IMR-90 (cell line): ENCODE results near the gene DIP2B. TPM values are rescaled to one million over a fixed set of nuclear protein-coding genes. Genes with fewer than 3 reads are reported as not detected.

Experiments
- ATAC-seq: fragments of 200-7000 bp; cut with Tn5 transposase; 2 replicates; pipeline ENCODE4 v1.9.1; 2020; ENCODE audit warnings: low read depth, mild to moderate bottlenecking, moderate library complexity
- BruUV-seq: library from RNA; stranded (reverse); fragments of 400-500 nt; replicated peaks from 2 replicates; lab custom pipeline; 2021; lab: Mats Ljungman, UMichigan
- CTCF ChIA-PET: fragments of 300-600 bp; formaldehyde crosslinking; extraction: SDS; loops from one replicate; lab custom pipeline; 2021; ENCODE audit warnings: antibody characterized with exemption; lab: Yijun Ruan, JAX
- POLR2A ChIA-PET: fragments of 300-600 bp; sonication (Branson Sonifier 250); formaldehyde crosslinking; loops from one replicate; lab custom pipeline; 2022; ENCODE audit warnings: antibody characterized with exemption; ENCODE audit not compliant: unreplicated experiment; lab: Charles Lee
- DNase-seq: peaks from one replicate; pipeline ENCODE4 v3.0.0; 2013
- H2AFZ ChIP-seq: replicated peaks from 2 replicates; pipeline ENCODE3; 2013; ENCODE audit warnings: low read length, mild to moderate bottlenecking; ENCODE audit not compliant: poor library complexity
- H2AK5ac ChIP-seq: 2 replicates; pipeline ENCODE4 v1.6.1; 2013; ENCODE audit warnings: low read depth, low read length, inconsistent platforms
- H2AK9ac ChIP-seq: replicated peaks from 2 replicates; pipeline ENCODE3; 2013; ENCODE audit warnings: mild to moderate bottlenecking, low read depth, low read length, moderate library complexity; ENCODE audit not compliant: poor library complexity
- H2BK120ac ChIP-seq: 2 replicates; pipeline ENCODE4 v1.6.1; 2013; ENCODE audit warnings: low read depth, low read length, inconsistent platforms
- H2BK15ac ChIP-seq: 3 replicates; pipeline ENCODE4 v1.6.1; 2013; ENCODE audit warnings: low read depth, low read length, inconsistent platforms
- H2BK20ac ChIP-seq: 2 replicates; pipeline ENCODE4 v1.6.1; 2013; ENCODE audit warnings: low read depth, mild to moderate bottlenecking, inconsistent platforms, low read length, moderate library complexity
- H2BK5ac ChIP-seq: 2 replicates; pipeline ENCODE4 v1.6.1; 2013; ENCODE audit warnings: mild to moderate bottlenecking, low read depth, low read length, inconsistent platforms; ENCODE audit not compliant: poor library complexity, severe bottlenecking
- H3K14ac ChIP-seq: replicated peaks from 2 replicates; pipeline ENCODE4 v1.6.1; 2013; ENCODE audit warnings: low read depth, low read length, inconsistent platforms
- H3K18ac ChIP-seq: 2 replicates; pipeline ENCODE4 v1.6.1; 2013; ENCODE audit warnings: low read depth, low read length, control low read depth
- H3K23ac ChIP-seq: 2 replicates; pipeline ENCODE4 v1.6.1; 2013; ENCODE audit warnings: low read depth, low read length, inconsistent platforms
- H3K27ac ChIP-seq: 2 replicates; pipeline ENCODE4 v1.5.1; 2013; ENCODE audit warnings: mild to moderate bottlenecking, control low read depth, low read length; ENCODE audit not compliant: insufficient read depth
- H3K27me3 ChIP-seq: 2 replicates; pipeline ENCODE4 v1.6.1; 2013; ENCODE audit warnings: low read length; ENCODE audit not compliant: control insufficient read depth, insufficient read depth
- H3K36me3 ChIP-seq: 2 replicates; pipeline ENCODE4 v1.6.1; 2013; ENCODE audit warnings: low read length, mixed read lengths; ENCODE audit not compliant: control insufficient read depth, insufficient read depth
- H3K4ac ChIP-seq: 2 replicates; pipeline ENCODE4 v1.6.1; 2013; ENCODE audit warnings: low read depth, low read length, inconsistent platforms
- H3K4me1 ChIP-seq: 2 replicates; pipeline ENCODE4 v1.6.1; 2013; ENCODE audit warnings: low read length, mixed read lengths; ENCODE audit not compliant: control insufficient read depth, insufficient read depth
- H3K4me2 ChIP-seq: 2 replicates; pipeline ENCODE4 v1.6.1; 2013; ENCODE audit warnings: low read depth, mild to moderate bottlenecking, control low read depth, low read length, moderate library complexity
- H3K4me3 ChIP-seq: 2 replicates; pipeline ENCODE4 v1.5.1; 2013; ENCODE audit warnings: low read depth, mild to moderate bottlenecking, control low read depth, low read length, moderate library complexity; ENCODE audit not compliant: insufficient read depth
- H3K56ac ChIP-seq: 2 replicates; pipeline ENCODE4 v1.6.1; 2013; ENCODE audit warnings: low read length, inconsistent platforms; ENCODE audit not compliant: insufficient read depth; ENCODE audit errors: extremely low read depth
- H3K79me1 ChIP-seq, 2 experiments: 2 replicates each; pipeline ENCODE4 v1.6.1; 2013; ENCODE audit warnings: low read length in 2 of 2, inconsistent platforms in 1 of 2, low read depth in 1 of 2
- H3K9ac ChIP-seq: 2 replicates; pipeline ENCODE4 v1.6.1; 2013; ENCODE audit warnings: low read depth, low read length, control low read depth
- H3K9me1 ChIP-seq: 2 replicates; pipeline ENCODE4 v1.6.1; 2013; ENCODE audit warnings: low read length, inconsistent platforms; ENCODE audit not compliant: insufficient read depth
- H3K9me3 ChIP-seq: 2 replicates; pipeline ENCODE4 v1.6.1; 2013; ENCODE audit warnings: low read length; ENCODE audit not compliant: control insufficient read depth, insufficient read depth
- H4K20me1 ChIP-seq: 2 replicates; pipeline ENCODE4 v1.6.1; 2013; ENCODE audit warnings: low read length, inconsistent platforms; ENCODE audit not compliant: insufficient read depth
- H4K5ac ChIP-seq: 2 replicates; pipeline ENCODE4 v1.6.1; 2013; ENCODE audit warnings: mild to moderate bottlenecking, low read depth, low read length, control low read depth
- H4K8ac ChIP-seq, 2 experiments: 2 replicates each; pipeline ENCODE4 v1.6.1; 2013; ENCODE audit warnings: low read depth in 2 of 2, low read length in 2 of 2, control low read depth in 1 of 2, inconsistent platforms in 1 of 2
- H4K91ac ChIP-seq: 2 replicates; pipeline ENCODE4 v1.6.1; 2013; ENCODE audit warnings: low read depth, low read length, inconsistent platforms; ENCODE audit not compliant: insufficient read depth
- BHLHE40 ChIP-seq: fragments of 150-350 bp; IDR thresholded peaks from 2 replicates; pipeline ENCODE4 v1.6.1; 2016; ENCODE audit warnings: mild to moderate bottlenecking, low read depth, low read length
- CEBPB ChIP-seq: IDR thresholded peaks from 2 replicates; pipeline ENCODE4 v1.6.1; 2012; ENCODE audit warnings: low read depth, low read length, improper control_type of control experiment
- CHD1 ChIP-seq: IDR thresholded peaks from 2 replicates; pipeline ENCODE4 v1.6.1; 2012; ENCODE audit warnings: low read depth, low read length, improper control_type of control experiment
- CTCF ChIP-seq: conservative IDR thresholded peaks from 2 replicates; pipeline ENCODE4 v1.5.1; 2012; ENCODE audit warnings: mild to moderate bottlenecking, low read depth, low read length, improper control_type of control experiment
- ELK1 ChIP-seq: fragments of 150-350 bp; IDR thresholded peaks from 2 replicates; pipeline ENCODE4 v1.6.1; 2016; ENCODE audit warnings: low read depth, mild to moderate bottlenecking, low read length, moderate library complexity, borderline replicate concordance
- MAFK ChIP-seq: IDR thresholded peaks from 2 replicates; pipeline ENCODE4 v1.6.1; 2012; ENCODE audit warnings: low read depth, low read length, improper control_type of control experiment
- MAZ ChIP-seq: IDR thresholded peaks from 2 replicates; pipeline ENCODE4 v1.6.1; 2012; ENCODE audit warnings: low read depth, mild to moderate bottlenecking, low read length, improper control_type of control experiment, moderate library complexity, borderline replicate concordance
- MXI1 ChIP-seq: IDR thresholded peaks from 2 replicates; pipeline ENCODE4 v1.6.1; 2012; ENCODE audit warnings: low read depth, mild to moderate bottlenecking, low read length, moderate library complexity, borderline replicate concordance
- NFE2L2 ChIP-seq: fragments of 150-350 bp; IDR thresholded peaks from 2 replicates; pipeline ENCODE4 v1.6.1; 2016; ENCODE audit warnings: low read depth, mild to moderate bottlenecking, low read length
- RAD21 ChIP-seq: IDR thresholded peaks from 2 replicates; pipeline ENCODE4 v1.6.1; 2012; ENCODE audit warnings: low read length, improper control_type of control experiment
- RCOR1 ChIP-seq: IDR thresholded peaks from 2 replicates; pipeline ENCODE4 v1.6.1; 2012; ENCODE audit warnings: mild to moderate bottlenecking, low read length, improper control_type of control experiment; ENCODE audit not compliant: insufficient replicate concordance
- RFX5 ChIP-seq: IDR thresholded peaks from 2 replicates; pipeline ENCODE4 v1.8.0; 2012; ENCODE audit warnings: low read depth, mild to moderate bottlenecking, low read length, moderate library complexity
- SMC3 ChIP-seq: fragments of 150-350 bp; IDR thresholded peaks from 2 replicates; pipeline ENCODE4 v1.6.1; 2016; ENCODE audit warnings: low read depth, mild to moderate bottlenecking, antibody characterized with exemption, low read length, moderate library complexity
- WGBS, 2 experiments: methylation state at CpG; one replicate each; pipeline versions ENCODE4 v1.1.5 to v1.1.7; 2013; ENCODE audit warnings: missing lambda C conversion rate in 2 of 2; ENCODE audit not compliant: insufficient read length in 1 of 2; ENCODE audit errors: extremely low coverage in 2 of 2; 5-methylcytosine and 5-hydroxymethylcytosine counted together
- dilution Hi-C: fragments of 300-500 bp; cut with HindIII; formaldehyde crosslinking; loops from one replicate; pipeline ENCODE4 v1.14.3; 2018; ENCODE audit warnings: low sequenced_read_pairs; ENCODE audit not compliant: unreplicated experiment
- in situ Hi-C: fragments of 300-500 bp; cut with MboI; formaldehyde crosslinking; loops from 3 replicates; pipeline ENCODE4 v1.14.3; 2019; ENCODE audit warnings: low sequenced_read_pairs, inconsistent platforms, mixed read lengths
- intact Hi-C: fragments of 100-400 bp; cut with micrococcal nuclease; formaldehyde crosslinking; loops from 2 replicates; pipeline ENCODE4 v1.10.0; 2022
- polyA plus RNA-seq, 3 experiments: library from polyadenylated mRNA; depleted of rRNA; stranded (reverse); fragments of >200 nt; gene quantifications; 2 replicates each; pipeline ENCODE4 v1.2.3, GENCODE V29; 2012; ENCODE audit warnings: low replicate concordance in 1 of 3
- total RNA-seq: library from RNA; depleted of rRNA; stranded (reverse); fragments of >200 nt; gene quantifications from 2 replicates; pipeline ENCODE4 v1.2.3, GENCODE V29; 2012
- TF ChIP-seq, protein P1 (sequence below): fragments of 150-350 bp; IDR thresholded peaks from 2 replicates; pipeline ENCODE4 v1.6.1; 2017; ENCODE audit warnings: mild to moderate bottlenecking, antibody characterized with exemption, low read length, low read depth

Gene DIP2B
- total and polyA plus RNA-seq, 2 of the 4 experiments (the other 2 are of a cell fraction): 7.7 to 12.9 TPM

DNA sequence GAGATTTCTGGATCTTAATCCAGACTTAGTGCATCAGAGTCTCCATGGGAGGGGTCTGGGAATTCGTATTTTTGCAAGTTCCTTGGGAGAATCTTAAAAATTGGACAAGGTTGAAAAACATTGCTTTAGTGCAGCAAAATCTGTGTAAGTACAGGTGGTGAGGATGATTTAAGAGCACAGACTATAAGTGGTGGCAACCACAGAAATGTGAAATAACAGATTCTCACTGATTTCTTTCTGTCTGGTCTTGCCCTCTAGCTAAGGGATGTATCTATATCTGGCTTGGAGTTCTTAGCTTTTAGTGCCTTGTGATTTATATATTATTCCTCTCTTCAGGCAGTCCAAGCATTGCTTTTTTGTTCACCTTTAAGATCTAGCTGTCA is 116.2 kb downstream of the DIP2B start:
- dilution Hi-C loops (no loop called here), intact Hi-C loops (loop anchor here (5.0 kb wide), 2 partner anchors 49 to 114 kb away; no protein-coding TSS in a partner anchor), in situ Hi-C loops (no loop called here)
- Histone ChIP-seq H4K5ac (no peak overlapping the region), H3K4ac (no peak overlapping the region), H3K4me2 (no peak overlapping the region; the same call in 1 of the 2 replicates), H3K18ac (no peak overlapping the region), H3K27ac (no peak overlapping the region), H2BK5ac (no peak overlapping the region), H2BK15ac (no peak overlapping the region), H3K36me3 (no peaks in the 10 kb centered on the region), H2AK9ac (no peak overlapping the region), H3K27me3 (no peaks in the 10 kb centered on the region), H4K20me1 (peaks cover 6% of the 10 kb centered on the region; the same call in 1 of the 2 replicates), H3K9me1 (peaks cover 24% of the 10 kb centered on the region), H3K4me1 (peaks cover 21% of the 10 kb centered on the region), H2AK5ac (no peak overlapping the region), H3K23ac (no peak overlapping the region), H3K14ac (no peak overlapping the region), H4K91ac (no peak overlapping the region), H2BK20ac (no peak overlapping the region), H3K79me1 (peaks cover 34 to 67% of the 10 kb centered on the region in 2 experiments), H3K56ac (no peak overlapping the region), H3K9ac (no peak overlapping the region), H2BK120ac (no peak overlapping the region), H3K9me3 (no peaks in the 10 kb centered on the region), H2AFZ (no peak overlapping the region), H3K4me3 (no peak overlapping the region), H4K8ac (no peak overlapping the region)
- TF ChIP-seq, protein P1, sequence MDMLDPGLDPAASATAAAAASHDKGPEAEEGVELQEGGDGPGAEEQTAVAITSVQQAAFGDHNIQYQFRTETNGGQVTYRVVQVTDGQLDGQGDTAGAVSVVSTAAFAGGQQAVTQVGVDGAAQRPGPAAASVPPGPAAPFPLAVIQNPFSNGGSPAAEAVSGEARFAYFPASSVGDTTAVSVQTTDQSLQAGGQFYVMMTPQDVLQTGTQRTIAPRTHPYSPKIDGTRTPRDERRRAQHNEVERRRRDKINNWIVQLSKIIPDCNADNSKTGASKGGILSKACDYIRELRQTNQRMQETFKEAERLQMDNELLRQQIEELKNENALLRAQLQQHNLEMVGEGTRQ: no peak
- TF ChIP-seq RCOR1 (no peak), SMC3 (no peak), RAD21 (no peak), RFX5 (no peak), CEBPB (no peak), MAZ (no peak), MAFK (no peak), ELK1 (no peak), BHLHE40 (no peak), MXI1 (no peak), CHD1 (no peak), NFE2L2 (no peak), CTCF (no peak)
- DNase-seq (no peak), ATAC-seq (no peak)
- ChIA-PET POLR2A (no interaction called here), CTCF (no interaction called here)
- 80% methylated on average over 1 of the region's 1 CpG; no CpG with 5 or more reads in 1 of the 2 experiments for WGBS, 2 experiments
- no TSS peak for BruUV-seq
